HG02642 (cell line): Measurements from ENCODE around the gene DISC1.

ENCODE experiments used
- ATAC-seq: cut with Tn5 transposase; IDR thresholded peaks from one replicate; pipeline ENCODE4 v1.9.1; 2021; ENCODE audit warnings: mild to moderate bottlenecking; ENCODE audit not compliant: unreplicated experiment, poor library complexity

Gene DISC1

GRCh38 chr1:232012773-232013386, 386.3 kb downstream of the DISC1 start:
- no peak for ATAC-seq

GRCh38 chr1:232014941-232015340, 388.4 kb downstream of the DISC1 start:
- ATAC-seq: no peak

DNA sequence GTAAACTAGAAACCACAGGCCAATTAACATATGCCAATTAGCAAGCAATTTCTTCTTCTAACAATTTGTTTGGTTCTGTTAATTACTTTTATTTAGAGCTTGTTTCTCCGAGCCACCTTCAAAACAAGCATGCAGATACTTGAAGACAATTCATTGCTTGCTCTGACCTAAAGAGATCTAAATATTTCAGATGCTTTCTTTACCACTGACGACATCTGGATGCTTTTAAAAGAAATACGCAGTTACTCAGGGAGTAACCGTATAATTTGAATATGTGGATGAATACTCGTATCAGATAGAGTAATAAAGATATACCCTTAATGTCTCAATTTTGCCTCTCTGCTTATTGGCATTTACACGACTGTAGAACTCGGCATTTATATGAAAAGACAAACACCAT, 390.0 kb downstream of the DISC1 start:
- ATAC-seq: no peak

DNA sequence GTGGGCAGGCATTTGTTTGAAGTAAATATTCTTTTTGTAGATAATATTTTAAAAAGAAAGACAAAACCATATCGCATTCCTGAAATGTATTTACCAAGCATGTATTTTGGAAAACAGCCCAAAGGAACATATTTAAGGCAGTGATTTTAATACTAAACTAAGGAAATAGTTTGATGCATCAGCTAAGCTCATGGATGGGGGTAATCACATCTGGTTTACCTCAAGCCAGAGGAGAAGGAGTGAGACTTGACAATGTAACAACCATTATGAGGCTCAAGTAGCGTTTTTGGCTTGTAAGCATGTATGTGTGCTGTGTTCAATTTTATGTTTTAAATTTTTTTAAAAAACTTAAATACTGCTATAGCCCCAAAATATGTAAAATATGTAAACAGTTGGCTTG, 390.5 kb downstream of the DISC1 start:
- no peak for ATAC-seq

- ATAC-seq: no peak
Measured at GRCh38 chr1:232017759-232018158, 391.2 kb downstream of the DISC1 start.

GRCh38 chr1:232018231-232019025, 391.8 kb downstream of the DISC1 start:
- no peak for ATAC-seq

GRCh38 chr1:232019026-232019340, 392.4 kb downstream of the DISC1 start:
- no peak for ATAC-seq

DNA sequence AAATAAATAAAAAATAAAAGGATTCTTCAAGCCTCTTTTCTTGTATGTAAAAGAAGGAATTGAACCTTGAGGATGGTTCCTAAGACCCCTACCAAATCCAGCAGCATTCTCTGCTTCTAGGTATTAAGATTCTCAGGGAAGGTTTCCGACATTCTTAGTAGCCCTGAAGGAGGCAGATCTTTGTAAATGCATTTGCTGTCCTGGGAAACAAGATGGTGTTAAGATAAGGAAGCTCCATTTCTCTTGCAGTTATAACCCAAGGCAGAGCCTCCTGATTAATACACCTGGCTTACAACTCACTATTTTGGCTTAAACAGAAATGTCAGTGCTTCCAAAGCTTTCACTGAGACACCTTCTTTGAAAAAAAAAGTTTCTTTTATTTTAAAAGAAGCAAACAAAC, 393.8 kb downstream of the DISC1 start:
- no peak for ATAC-seq

DNA sequence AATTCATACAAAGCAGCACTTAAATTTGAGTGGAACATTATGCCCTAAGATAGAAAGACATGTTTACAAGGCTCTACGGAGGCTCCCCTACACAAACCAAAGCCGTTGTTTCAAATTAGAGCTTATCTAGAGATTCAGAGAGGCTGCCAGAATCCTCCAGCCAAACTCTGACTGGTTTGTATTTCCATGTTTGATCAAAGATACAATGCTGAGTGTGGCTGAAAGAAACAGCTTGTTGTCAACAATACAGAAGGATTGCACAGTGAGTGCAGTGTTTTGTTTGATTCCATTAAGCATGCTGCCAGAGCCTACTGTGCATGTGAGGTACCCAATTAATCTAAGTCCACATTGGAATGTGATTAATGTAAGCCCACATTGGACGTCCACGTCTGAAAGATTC, 402.7 kb downstream of the DISC1 start:
- ATAC-seq: no peak

DNA sequence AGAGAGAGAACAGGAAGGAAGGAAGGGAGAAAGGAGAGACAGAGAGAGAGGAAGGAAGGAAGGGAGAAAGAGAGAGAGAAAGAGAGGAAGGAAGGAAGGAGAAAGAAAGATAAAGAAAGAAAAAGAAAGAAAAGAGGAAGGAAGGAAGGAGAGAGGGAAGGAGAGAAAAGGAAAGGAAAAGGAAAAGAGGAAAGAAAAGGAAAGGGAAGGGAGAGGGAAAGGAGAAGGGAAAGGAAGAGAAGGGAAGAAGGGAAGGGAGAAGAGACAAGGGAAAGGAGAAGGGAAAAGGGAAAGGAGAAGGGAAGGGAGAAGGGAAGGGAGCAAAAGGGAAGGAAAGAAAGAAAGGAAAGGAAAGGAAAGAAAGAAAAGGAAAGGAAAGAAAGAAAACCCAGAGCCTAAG, 404.6 kb downstream of the DISC1 start:
- ATAC-seq: no peak

DNA sequence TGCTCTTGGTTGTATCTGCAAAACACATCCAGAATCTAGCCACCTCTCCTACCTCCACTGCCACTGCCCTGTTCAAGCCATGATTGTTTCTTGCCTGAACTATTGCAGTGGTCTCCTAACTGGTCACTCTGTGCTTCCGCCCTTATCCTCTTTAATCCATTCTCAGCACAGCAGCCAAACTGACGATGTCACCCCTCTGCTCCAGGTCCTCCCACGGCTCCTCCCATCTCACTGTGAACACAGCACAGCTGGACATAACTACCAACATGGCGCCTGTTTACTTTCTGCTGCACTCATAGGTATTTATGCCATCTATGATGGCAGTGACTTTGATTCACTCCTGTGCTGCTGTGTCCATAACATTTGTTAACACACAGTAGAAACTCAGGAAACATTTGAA, 406.7 kb downstream of the DISC1 start:
- ATAC-seq: no peak

GRCh38 chr1:232034556-232034955, 408.0 kb downstream of the DISC1 start:
- no peak for ATAC-seq

GRCh38 chr1:232036181-232036933, 409.8 kb downstream of the DISC1 start:
- ATAC-seq: no peak

GRCh38 chr1:232037774-232038388, 411.3 kb downstream of the DISC1 start:
- no peak for ATAC-seq

DNA sequence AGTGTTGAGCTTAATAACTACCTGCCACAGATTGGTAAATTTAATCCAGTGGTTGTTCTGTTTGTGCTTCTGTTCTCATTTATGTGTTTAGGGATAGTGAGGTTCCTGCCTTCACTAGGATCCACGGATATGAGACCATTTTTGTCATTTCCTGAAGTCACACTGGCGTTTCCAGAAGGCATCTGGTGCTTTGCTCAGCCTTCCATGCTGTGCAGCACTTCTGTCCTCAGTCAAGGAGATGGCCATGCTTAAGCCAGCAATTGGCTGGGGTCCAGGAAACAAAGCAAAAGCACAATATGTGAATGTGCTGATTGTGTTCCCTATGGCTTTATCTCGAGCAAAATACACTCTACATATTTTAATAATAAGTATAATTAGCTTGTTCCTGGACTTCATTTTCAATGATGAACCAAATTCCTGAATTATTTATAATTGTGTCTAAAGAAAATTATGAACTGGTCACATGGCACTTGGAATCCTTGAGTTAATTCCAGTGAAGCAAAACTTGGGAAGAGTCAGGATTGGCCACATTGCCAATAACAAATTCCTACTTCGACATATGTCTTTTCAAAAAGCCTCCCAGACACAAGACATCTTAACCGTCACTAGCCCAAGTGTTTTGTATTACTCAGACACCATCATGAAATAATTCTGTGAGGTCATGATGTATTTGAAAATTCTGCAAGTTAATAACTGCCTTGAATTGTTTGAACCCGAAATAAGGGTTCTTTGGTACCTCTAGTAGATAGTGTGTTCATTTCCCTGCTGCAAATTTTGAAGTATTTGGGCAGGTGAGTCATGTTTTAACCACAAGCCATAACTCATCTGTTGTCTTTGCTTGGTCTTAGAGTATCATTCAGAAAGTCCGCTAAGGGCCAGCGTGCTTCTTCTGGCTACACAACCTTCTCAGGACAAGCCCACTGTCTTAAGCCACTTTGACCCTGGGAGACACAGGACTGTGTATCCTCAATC, 412.4 kb downstream of the DISC1 start:
- no peak for ATAC-seq

- ATAC-seq: no peak
Measured at GRCh38 chr1:232040260-232040659, 413.7 kb downstream of the DISC1 start.

GRCh38 chr1:232044728-232045127, 418.1 kb downstream of the DISC1 start:
- ATAC-seq: no peak

- no peak for ATAC-seq
Measured at GRCh38 chr1:232045139-232045994, 418.8 kb downstream of the DISC1 start.
